Measurements from ENCODE around the gene LYPD6B. TPM values are rescaled to one million over a fixed set of nuclear protein-coding genes. Genes with fewer than 3 reads are reported as not detected.

Gene LYPD6B
- total and polyA plus RNA-seq, 2 donors (not counting 3 experiments of a cell fraction or from before 2014, with no cell fraction given) = not detected

DNA sequence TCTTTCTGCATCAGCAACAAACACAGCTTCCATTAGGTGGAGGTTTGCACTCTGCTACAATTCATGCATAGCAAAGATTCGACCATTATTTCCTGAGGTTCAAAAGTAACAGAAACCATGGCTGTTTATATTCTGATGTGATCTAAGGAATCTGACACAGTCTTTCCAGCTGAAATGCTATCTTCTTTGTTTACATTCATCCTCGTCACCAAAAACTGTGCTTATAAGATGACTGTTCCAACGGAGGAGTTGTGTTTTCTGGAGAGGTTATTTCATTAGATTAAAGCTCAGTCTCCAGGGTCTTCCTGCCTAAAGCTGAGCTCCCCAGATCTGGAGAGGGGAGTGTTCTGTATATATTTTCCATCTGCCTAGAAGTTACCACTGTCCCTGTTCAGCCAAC is 45.1 kb upstream of the LYPD6B start:
- Histone ChIP-seq H3K79me2 (ENCODE audit: control insufficient read depth, insufficient read depth, low read length) (no peaks in the 10 kb centered on the region), H3K4me2 (ENCODE audit: insufficient read depth, low read length) (no peak overlapping the region), H4K20me1 (replicated peaks; ENCODE audit: control insufficient read depth, extremely low read depth, insufficient read depth, low read length) (no peaks in the 10 kb centered on the region), H3K9me3 (replicated peaks; ENCODE audit: control insufficient read depth, insufficient read depth, low read length) (no peaks in the 10 kb centered on the region), H3K9ac (replicated peaks; ENCODE audit: extremely low read depth, insufficient read depth, low read length) (no peak overlapping the region), H3K27me3 (ENCODE audit: control insufficient read depth in 2 of 2, insufficient read depth in 2 of 2, low read length in 2 of 2) (peaks cover 0 to 2% of the 10 kb centered on the region in 2 experiments), H3K27ac (ENCODE audit: insufficient read depth, low read depth, low read length) (no peak overlapping the region), H3K36me3 (ENCODE audit: control insufficient read depth in 2 of 2, extremely low read depth in 1 of 2, insufficient read depth in 2 of 2, low read length in 2 of 2) (no peaks in the 10 kb centered on the region), H2AFZ (ENCODE audit: low read depth, low read length) (no peak overlapping the region), H3K9me1 (replicated peaks; ENCODE audit: control insufficient read depth, extremely low read depth, insufficient read depth, low read length) (no peaks in the 10 kb centered on the region), H3K4me1 (ENCODE audit: control insufficient read depth, extremely low read depth, insufficient read depth, low read length) (no peaks in the 10 kb centered on the region), H3K4me3 (replicated peaks in 1 of 3; ENCODE audit: insufficient read depth in 1 of 3, low read depth in 1 of 3, low read length in 3 of 3) (no peak overlapping the region)
- no peak for FAIRE-seq
- ChIA-PET CTCF (no interaction called here), POLR2A (no interaction called here)
- no peak for DNase-seq (ENCODE audit: low read depth, low spot score)
- dilution Hi-C loops (cut with MboI; ENCODE audit: extremely low pct_ligation_motif_present, low sequenced_read_pairs) (no loop called here), intact Hi-C loops (cut with micrococcal nuclease) (no loop called here)
- TF ChIP-seq, protein P1, sequence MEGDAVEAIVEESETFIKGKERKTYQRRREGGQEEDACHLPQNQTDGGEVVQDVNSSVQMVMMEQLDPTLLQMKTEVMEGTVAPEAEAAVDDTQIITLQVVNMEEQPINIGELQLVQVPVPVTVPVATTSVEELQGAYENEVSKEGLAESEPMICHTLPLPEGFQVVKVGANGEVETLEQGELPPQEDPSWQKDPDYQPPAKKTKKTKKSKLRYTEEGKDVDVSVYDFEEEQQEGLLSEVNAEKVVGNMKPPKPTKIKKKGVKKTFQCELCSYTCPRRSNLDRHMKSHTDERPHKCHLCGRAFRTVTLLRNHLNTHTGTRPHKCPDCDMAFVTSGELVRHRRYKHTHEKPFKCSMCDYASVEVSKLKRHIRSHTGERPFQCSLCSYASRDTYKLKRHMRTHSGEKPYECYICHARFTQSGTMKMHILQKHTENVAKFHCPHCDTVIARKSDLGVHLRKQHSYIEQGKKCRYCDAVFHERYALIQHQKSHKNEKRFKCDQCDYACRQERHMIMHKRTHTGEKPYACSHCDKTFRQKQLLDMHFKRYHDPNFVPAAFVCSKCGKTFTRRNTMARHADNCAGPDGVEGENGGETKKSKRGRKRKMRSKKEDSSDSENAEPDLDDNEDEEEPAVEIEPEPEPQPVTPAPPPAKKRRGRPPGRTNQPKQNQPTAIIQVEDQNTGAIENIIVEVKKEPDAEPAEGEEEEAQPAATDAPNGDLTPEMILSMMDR (IDR thresholded peaks at IDR 0.05; ENCODE audit: extremely low read depth in 1 of 2, insufficient read depth in 1 of 2, low read depth in 1 of 2, low read length in 2 of 2) = no peak
- no peak for TF ChIP-seq POLR2A (IDR thresholded peaks at IDR 0.05; ENCODE audit: low read depth, low read length)
- TF ChIP-seq GATA2 (IDR thresholded peaks at IDR 0.05; ENCODE audit: insufficient read depth, insufficient read length, low read depth, low read length) = no peak
- TF ChIP-seq, protein P2, sequence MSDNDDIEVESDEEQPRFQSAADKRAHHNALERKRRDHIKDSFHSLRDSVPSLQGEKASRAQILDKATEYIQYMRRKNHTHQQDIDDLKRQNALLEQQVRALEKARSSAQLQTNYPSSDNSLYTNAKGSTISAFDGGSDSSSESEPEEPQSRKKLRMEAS (IDR thresholded peaks at IDR 0.05; ENCODE audit: insufficient read depth, insufficient read length) = no peak
- TF ChIP-seq FOS (IDR thresholded peaks at IDR 0.05; ENCODE audit: borderline replicate concordance, insufficient read depth, low read length) = no peak
- TF ChIP-seq JUN (IDR thresholded peaks at IDR 0.05; ENCODE audit: borderline replicate concordance, insufficient read depth, insufficient read length, low read depth) = no peak
- no peak for TF ChIP-seq EZH2 (IDR thresholded peaks at IDR 0.05; ENCODE audit: borderline replicate concordance, low read depth, low read length, severe bottlenecking)
- no peak for TF ChIP-seq MYC (IDR thresholded peaks at IDR 0.05; ENCODE audit: low read depth, low read length)
- TF ChIP-seq POLR2AphosphoS5 (IDR thresholded peaks at IDR 0.05; ENCODE audit: insufficient read depth, low read depth, low read length) = no peak
- BruUV-seq (replicated peaks) = no TSS peak

Measured in endothelial cell of umbilical vein (primary cell).